A673 (cell line): ENCODE data around the gene PSMC4. TPM values are rescaled to one million over a fixed set of nuclear protein-coding genes. Genes with fewer than 3 reads are reported as not detected.

Source experiments
- BruUV-seq: library from RNA; stranded (reverse); fragments of 400-500 nt; replicated peaks from 2 replicates; lab custom pipeline; 2021; lab: Mats Ljungman, UMichigan
- CTCF ChIA-PET: fragments of 300-600 bp; sonication (Branson Sonifier 250); formaldehyde crosslinking; loops from one replicate; lab custom pipeline; 2022; ENCODE audit warnings: antibody characterized with exemption; lab: Charles Lee
- POLR2A ChIA-PET: fragments of 300-600 bp; sonication (Branson Sonifier 250); formaldehyde crosslinking; loops from one replicate; lab custom pipeline; 2022; ENCODE audit warnings: antibody characterized with exemption; ENCODE audit not compliant: low non-redundant PET; lab: Charles Lee
- DNase-seq: peaks from one replicate; pipeline ENCODE4 v3.0.0-alpha.2; 2015; ENCODE audit warnings: low spot score
- H3K27ac ChIP-seq: fragments of 200-600 bp; sonication (generic); 2 replicates; pipeline ENCODE4 v1.5.1; 2016; ENCODE audit warnings: mixed run types, low read depth, mild to moderate bottlenecking, mixed read lengths, antibody characterized with exemption, low read length; ENCODE audit not compliant: poor library complexity, severe bottlenecking
- H3K27me3 ChIP-seq: fragments of 200-600 bp; sonication (generic); replicated peaks from 2 replicates; pipeline ENCODE4 v1.6.1; 2017; ENCODE audit warnings: mixed run types, low read depth, mild to moderate bottlenecking, mixed read lengths, antibody characterized with exemption, low read length; ENCODE audit not compliant: insufficient read depth, poor library complexity
- H3K36me3 ChIP-seq: fragments of 200-600 bp; sonication (generic); 2 replicates; pipeline ENCODE4 v1.6.1; 2016; ENCODE audit warnings: mixed run types, mild to moderate bottlenecking, mixed read lengths, antibody characterized with exemption, low read length; ENCODE audit not compliant: insufficient read depth, poor library complexity, severe bottlenecking
- H3K4me1 ChIP-seq: fragments of 200-600 bp; sonication (generic); 2 replicates; pipeline ENCODE4 v1.6.1; 2017; ENCODE audit warnings: mixed run types, mild to moderate bottlenecking, mixed read lengths, antibody characterized with exemption, low read length; ENCODE audit not compliant: insufficient read depth, poor library complexity, severe bottlenecking
- H3K4me3 ChIP-seq: fragments of 200-600 bp; sonication (generic); 2 replicates; pipeline ENCODE4 v1.5.1; 2016; ENCODE audit warnings: low read depth, mixed run types, mild to moderate bottlenecking, mixed read lengths, low read length; ENCODE audit not compliant: poor library complexity, severe bottlenecking
- H3K9me3 ChIP-seq: fragments of 200-600 bp; sonication (generic); 2 replicates; pipeline ENCODE4 v1.6.1; 2016; ENCODE audit warnings: mixed run types, low read depth, mild to moderate bottlenecking, mixed read lengths, antibody characterized with exemption, low read length; ENCODE audit not compliant: poor library complexity, severe bottlenecking
- EZH2 ChIP-seq: fragments of 200-600 bp; sonication (generic); IDR thresholded peaks from 2 replicates; pipeline ENCODE4 v1.6.1; 2017; ENCODE audit warnings: borderline replicate concordance, low read depth, mild to moderate bottlenecking, mixed read lengths, antibody characterized with exemption, low read length; ENCODE audit not compliant: poor library complexity, severe bottlenecking
- intact Hi-C: fragments of 100-400 bp; cut with micrococcal nuclease; formaldehyde crosslinking; loops from one replicate; pipeline ENCODE4 v1.10.0; 2022; ENCODE audit not compliant: unreplicated experiment
- total RNA-seq: library from RNA; stranded (reverse); gene quantifications from 2 replicates; pipeline ENCODE4 v1.2.3, GENCODE V29; 2021
- TF ChIP-seq, protein P1 (sequence below): fragments of 300-800, 200-600 bp; sonication (generic); conservative IDR thresholded peaks from 2 replicates; pipeline ENCODE4 v1.5.1; 2017; ENCODE audit warnings: low read depth, mild to moderate bottlenecking, antibody characterized with exemption, low read length, moderate library complexity, mixed read lengths

The PSMC4 gene
- total RNA-seq, 1 experiment from 2014 or later, result 291 TPM

DNA sequence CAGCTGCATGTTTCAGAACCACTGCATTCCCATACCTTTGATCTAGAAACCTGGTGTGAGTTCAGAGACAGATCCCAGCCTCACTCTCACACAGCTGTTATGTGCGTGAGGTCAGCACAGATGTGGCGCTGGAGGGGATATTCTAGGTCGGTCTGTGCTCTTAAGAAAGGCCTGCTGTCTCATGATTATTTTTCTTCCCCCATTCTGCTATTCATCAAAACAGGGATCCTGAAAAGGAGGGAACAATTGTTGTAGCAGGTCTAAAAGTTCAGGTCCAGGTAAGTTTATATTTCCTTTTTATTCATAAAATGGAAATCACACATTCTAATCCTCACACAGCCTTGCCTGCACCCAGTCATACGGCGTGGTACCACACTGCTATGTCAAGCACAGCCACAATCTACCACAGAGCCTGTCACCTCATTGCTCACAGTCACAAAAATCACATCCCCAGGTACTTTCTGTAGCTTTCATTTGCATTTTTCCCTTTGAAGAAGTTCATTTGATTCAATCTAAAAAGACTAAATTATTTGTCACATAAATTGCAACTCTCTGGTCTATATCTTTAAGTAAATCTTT, 26.8 kb downstream of the PSMC4 start:
- no peak for TF ChIP-seq EZH2
- TF ChIP-seq, protein P1, sequence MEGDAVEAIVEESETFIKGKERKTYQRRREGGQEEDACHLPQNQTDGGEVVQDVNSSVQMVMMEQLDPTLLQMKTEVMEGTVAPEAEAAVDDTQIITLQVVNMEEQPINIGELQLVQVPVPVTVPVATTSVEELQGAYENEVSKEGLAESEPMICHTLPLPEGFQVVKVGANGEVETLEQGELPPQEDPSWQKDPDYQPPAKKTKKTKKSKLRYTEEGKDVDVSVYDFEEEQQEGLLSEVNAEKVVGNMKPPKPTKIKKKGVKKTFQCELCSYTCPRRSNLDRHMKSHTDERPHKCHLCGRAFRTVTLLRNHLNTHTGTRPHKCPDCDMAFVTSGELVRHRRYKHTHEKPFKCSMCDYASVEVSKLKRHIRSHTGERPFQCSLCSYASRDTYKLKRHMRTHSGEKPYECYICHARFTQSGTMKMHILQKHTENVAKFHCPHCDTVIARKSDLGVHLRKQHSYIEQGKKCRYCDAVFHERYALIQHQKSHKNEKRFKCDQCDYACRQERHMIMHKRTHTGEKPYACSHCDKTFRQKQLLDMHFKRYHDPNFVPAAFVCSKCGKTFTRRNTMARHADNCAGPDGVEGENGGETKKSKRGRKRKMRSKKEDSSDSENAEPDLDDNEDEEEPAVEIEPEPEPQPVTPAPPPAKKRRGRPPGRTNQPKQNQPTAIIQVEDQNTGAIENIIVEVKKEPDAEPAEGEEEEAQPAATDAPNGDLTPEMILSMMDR, result no peak
- peak overlapping the region; percentile 85 for H3K27ac ChIP-seq
- ChIA-PET POLR2A (no interaction called here), CTCF (no interaction called here)
- H3K4me3 ChIP-seq, result peak overlapping the region; percentile 70
- H3K36me3 ChIP-seq, result no peaks in the 10 kb centered on the region
- DNase-seq, result no peak
- H3K27me3 ChIP-seq, result no peaks in the 10 kb centered on the region
- BruUV-seq, result TSS peak; percentile 52
- intact Hi-C loops, result no loop called here
- peaks cover 9% of the 10 kb centered on the region for H3K4me1 ChIP-seq
- no peaks in the 10 kb centered on the region for H3K9me3 ChIP-seq

DNA sequence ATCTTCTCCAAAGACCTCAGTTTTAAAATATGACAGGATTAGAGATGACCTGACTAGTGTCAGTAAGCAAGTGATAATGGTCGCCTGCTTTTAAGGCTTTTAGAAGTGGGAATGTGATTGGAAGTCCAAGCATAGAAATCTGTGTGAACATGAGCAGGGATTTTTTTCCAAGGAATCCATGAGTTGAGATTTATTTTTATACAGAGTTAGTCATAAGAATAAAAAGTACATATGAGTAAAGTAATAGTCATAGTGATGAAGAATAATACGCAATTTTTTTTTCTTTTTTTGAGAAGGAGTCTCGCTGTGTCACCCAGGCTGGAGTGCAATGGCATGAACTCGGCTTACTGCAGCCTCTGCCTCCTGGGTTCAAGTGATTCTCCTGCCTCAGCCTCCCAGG, 27.5 kb downstream of the PSMC4 start:
- Histone ChIP-seq H3K4me3 (no peak overlapping the region), H3K27ac (no peak overlapping the region), H3K4me1 (peaks cover 9% of the 10 kb centered on the region), H3K9me3 (no peaks in the 10 kb centered on the region), H3K27me3 (no peaks in the 10 kb centered on the region), H3K36me3 (no peaks in the 10 kb centered on the region)
- DNase-seq, result no peak
- ChIA-PET CTCF (no interaction called here), POLR2A (no interaction called here)
- intact Hi-C loops, result no loop called here
- TF ChIP-seq, protein P1, result no peak
- TF ChIP-seq EZH2, result no peak
- BruUV-seq, result no TSS peak

DNA sequence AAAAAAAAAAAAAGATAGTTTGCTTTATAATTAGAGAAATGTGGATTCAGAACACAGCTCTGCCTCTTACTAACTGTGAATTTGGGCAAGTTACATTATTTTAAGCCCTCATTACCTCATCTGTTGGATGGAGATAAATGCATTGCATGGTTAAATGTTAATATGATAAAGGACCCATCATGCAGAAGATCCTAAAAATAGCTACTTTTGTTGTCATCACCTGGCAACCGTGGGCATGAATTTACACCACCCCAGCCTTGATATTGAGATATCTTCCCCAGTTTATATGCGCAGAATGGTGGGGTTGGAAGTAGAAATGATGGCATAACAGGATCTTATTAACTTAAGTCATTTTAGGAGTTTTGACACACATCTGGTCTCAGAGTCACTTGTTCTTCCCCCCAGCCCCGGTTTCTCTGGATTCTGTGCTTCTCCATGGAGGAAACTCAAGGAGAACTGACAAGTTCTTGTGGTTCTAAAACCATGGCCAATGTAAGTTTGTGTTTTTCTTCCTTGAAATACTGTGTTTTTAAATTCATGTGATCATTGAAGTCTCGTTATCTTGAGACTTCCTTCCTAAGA, 34.8 kb downstream of the PSMC4 start:
- TF ChIP-seq, protein P1, result no peak
- no peak for TF ChIP-seq EZH2
- no peak overlapping the region for H3K4me3 ChIP-seq
- no peak overlapping the region for H3K27ac ChIP-seq
- H3K27me3 ChIP-seq, result no peaks in the 10 kb centered on the region
- H3K4me1 ChIP-seq, result no peaks in the 10 kb centered on the region
- intact Hi-C loops, result no loop called here
- H3K36me3 ChIP-seq, result peaks cover 4% of the 10 kb centered on the region
- no peak for DNase-seq
- ChIA-PET CTCF (no interaction called here), POLR2A (no interaction called here)
- H3K9me3 ChIP-seq, result no peaks in the 10 kb centered on the region
- BruUV-seq, result no TSS peak
